Thymus (tissue), 11 donors: ENCODE data around the gene KCNC3. TPM values are rescaled to one million over a fixed set of nuclear protein-coding genes. Genes with fewer than 3 reads are reported as not detected.

Source experiments
- DNase-seq, 9 donors: peaks; one replicate each; pipeline ENCODE4 v3.0.0-alpha.2; 2013; ENCODE audit warnings: low spot score in 9 of 9, low read depth in 6 of 9, missing footprints in 1 of 9
- H3K27ac ChIP-seq, 2 donors: one replicate each; pipeline ENCODE4 v1.5.1; 2013; ENCODE audit warnings: control low read depth in 1 of 2, low read depth in 1 of 2, low read length in 1 of 2, mild to moderate bottlenecking in 1 of 2, moderate library complexity in 1 of 2
- H3K27me3 ChIP-seq, 2 donors: one replicate each; pipeline ENCODE4 v1.5.1; 2013; ENCODE audit warnings: low read length in 1 of 2; ENCODE audit not compliant: control insufficient read depth in 2 of 2, insufficient read depth in 1 of 2
- H3K36me3 ChIP-seq, 2 donors: one replicate each; pipeline ENCODE4 v1.5.1; 2013; ENCODE audit warnings: low read length in 1 of 2, mild to moderate bottlenecking in 1 of 2, moderate library complexity in 1 of 2; ENCODE audit not compliant: control insufficient read depth in 2 of 2, insufficient read depth in 2 of 2
- H3K4me1 ChIP-seq, 2 donors: one replicate each; pipeline ENCODE4 v1.5.1; 2013; ENCODE audit warnings: low read length in 2 of 2; ENCODE audit not compliant: control insufficient read depth in 2 of 2, insufficient read depth in 2 of 2
- H3K4me3 ChIP-seq, 2 donors: one replicate each; pipeline ENCODE4 v1.5.1; 2013; ENCODE audit warnings: low read length in 2 of 2, control low read depth in 1 of 2, mild to moderate bottlenecking in 1 of 2
- H3K9me3 ChIP-seq, 2 donors: one replicate each; pipeline ENCODE4 v1.5.1; 2013; ENCODE audit warnings: low read length in 1 of 2, mild to moderate bottlenecking in 1 of 2; ENCODE audit not compliant: control insufficient read depth in 2 of 2, insufficient read depth in 1 of 2
- WGBS: extraction: QIAGEN DNeasy Blood & Tissue Kit; methylation state at CpG from one replicate; pipeline ENCODE4 v1.1.7; 2013; 5-methylcytosine and 5-hydroxymethylcytosine counted together
- polyA plus RNA-seq: library from polyadenylated mRNA; stranded (reverse); fragments of 200-250 nt; gene quantifications from one replicate; pipeline ENCODE4 v1.2.3, GENCODE V29; 2013
- total RNA-seq: library from RNA; stranded (reverse); fragments of 120-200 nt; gene quantifications from one replicate; pipeline ENCODE4 v1.2.4, GENCODE V29; 2013
- donor health status: healthy.

The KCNC3 gene
- total and polyA plus RNA-seq, 2 donors, result 0.47 to 6.8 TPM

- Histone ChIP-seq H3K9me3 (peaks cover 0 to 7% of the 10 kb centered on the region in 2 donors), H3K27ac (no peak overlapping the region), H3K36me3 (no peaks in the 10 kb centered on the region), H3K4me3 (no peak overlapping the region), H3K27me3 (no peaks in the 10 kb centered on the region), H3K4me1 (no peaks in the 10 kb centered on the region)
- no peak for DNase-seq
- 66% methylated on average over 6 of the region's 6 CpGs for WGBS
Measured at GRCh38 chr19:50290011-50290410, 39.2 kb downstream of the KCNC3 start.

- Histone ChIP-seq H3K36me3 (no peaks in the 10 kb centered on the region), H3K9me3 (peaks cover 0 to 7% of the 10 kb centered on the region in 2 donors)
- WGBS, result 89% methylated on average over 5 of the region's 5 CpGs
Measured at GRCh38 chr19:50288954-50289353, 40.2 kb downstream of the KCNC3 start.

DNA sequence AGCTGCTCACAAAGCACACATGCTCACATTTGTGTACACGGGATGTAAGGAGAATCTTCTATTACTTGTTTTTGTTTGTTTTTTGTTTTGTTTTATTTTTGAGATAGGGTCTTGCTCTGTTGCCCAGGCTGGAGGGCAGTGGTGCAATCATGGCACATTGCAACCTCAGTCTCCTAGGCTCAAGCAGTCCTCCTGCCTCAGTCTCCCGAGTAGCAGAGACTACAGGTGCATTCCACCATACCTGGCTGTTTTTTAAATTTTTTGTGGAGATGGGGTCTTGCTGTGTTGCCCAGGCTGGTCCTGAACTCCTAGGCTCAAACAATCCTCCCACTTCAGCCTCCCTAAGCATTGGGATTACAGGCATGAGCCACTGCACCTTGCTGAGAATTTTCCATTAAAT lies 41.8 kb downstream of the KCNC3 start:
- Histone ChIP-seq H3K27me3 (no peaks in the 10 kb centered on the region), H3K27ac (no peak overlapping the region), H3K36me3 (no peaks in the 10 kb centered on the region), H3K4me1 (no peaks in the 10 kb centered on the region), H3K4me3 (no peak overlapping the region), H3K9me3 (peaks cover 0 to 7% of the 10 kb centered on the region in 2 donors)
- no peak for DNase-seq
- WGBS, result 96% methylated on average over 2 of the region's 2 CpGs

More at GRCh38 chr19:50288954-50289353, 40.2 kb downstream of the KCNC3 start:
- Histone ChIP-seq H3K4me1 (no peaks in the 10 kb centered on the region), H3K4me3 (no peak overlapping the region), H3K27ac (no peak overlapping the region), H3K27me3 (no peaks in the 10 kb centered on the region)
- DNase-seq, result no peak

- peaks cover 0 to 7% of the 10 kb centered on the region in 2 donors for H3K9me3 ChIP-seq
- DNase-seq, result no peak
- no peak overlapping the region for H3K4me3 ChIP-seq
- 96% methylated on average over 18 of the region's 18 CpGs for WGBS
- H3K4me1 ChIP-seq, result no peaks in the 10 kb centered on the region
- no peak overlapping the region for H3K27ac ChIP-seq
- H3K36me3 ChIP-seq, result no peaks in the 10 kb centered on the region
- H3K27me3 ChIP-seq, result no peaks in the 10 kb centered on the region
Measured at GRCh38 chr19:50286443-50286842, 42.7 kb downstream of the KCNC3 start.

DNA sequence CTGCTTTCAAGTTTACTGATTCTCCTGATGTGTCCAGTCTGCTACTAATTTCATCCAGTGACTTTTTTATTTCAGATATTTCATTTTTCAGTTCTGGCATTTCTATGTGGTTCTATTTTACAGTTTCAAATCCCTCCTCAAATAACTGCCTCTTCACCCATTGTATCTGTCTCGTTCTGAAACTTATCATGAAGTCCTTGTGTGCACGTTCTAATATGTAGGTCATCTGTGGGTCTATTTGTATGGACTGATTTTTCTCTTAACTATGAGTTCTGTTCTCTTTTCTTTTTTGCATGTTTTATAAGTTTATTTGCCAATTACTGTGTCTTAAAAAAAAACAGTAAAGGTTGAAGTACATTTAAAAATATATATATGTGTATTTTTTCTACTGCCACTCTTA lies 43.3 kb downstream of the KCNC3 start:
- Histone ChIP-seq H3K27me3 (no peaks in the 10 kb centered on the region), H3K4me3 (no peak overlapping the region), H3K36me3 (no peaks in the 10 kb centered on the region), H3K27ac (no peak overlapping the region), H3K9me3 (peaks cover 0 to 7% of the 10 kb centered on the region in 2 donors), H3K4me1 (no peaks in the 10 kb centered on the region)
- WGBS, result 91% methylated on average over 2 of the region's 2 CpGs
- no peak for DNase-seq

- no peaks in the 10 kb centered on the region for H3K27me3 ChIP-seq
- H3K9me3 ChIP-seq, result peaks cover 0 to 3% of the 10 kb centered on the region in 2 donors
- H3K27ac ChIP-seq, result no peak overlapping the region
- no peaks in the 10 kb centered on the region for H3K4me1 ChIP-seq
- DNase-seq, result no peak
- H3K36me3 ChIP-seq, result no peaks in the 10 kb centered on the region
- WGBS, result 95% methylated on average over 22 of the region's 22 CpGs
- H3K4me3 ChIP-seq, result no peak overlapping the region
Measured at GRCh38 chr19:50281491-50281890, 47.7 kb downstream of the KCNC3 start.

DNA sequence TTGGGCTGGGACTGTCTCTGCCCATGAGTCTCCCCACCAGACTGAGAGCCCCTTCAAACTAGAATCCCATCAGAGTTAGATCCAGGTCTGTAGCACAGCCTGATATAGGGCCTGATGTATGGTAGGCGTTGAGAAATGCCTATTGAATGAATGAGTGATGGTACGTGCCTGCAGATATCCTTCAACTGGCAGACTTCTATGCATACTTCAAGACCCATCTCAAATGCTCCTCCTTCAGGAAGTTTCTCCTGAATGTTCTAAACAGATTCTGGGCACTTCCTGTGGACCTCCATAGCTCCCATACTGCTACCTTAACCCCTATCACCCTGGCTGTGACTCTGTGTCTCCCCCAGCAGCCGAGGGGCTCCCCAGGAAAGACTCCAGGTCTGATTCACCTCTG lies 48.2 kb downstream of the KCNC3 start:
- Histone ChIP-seq H3K4me3 (no peak overlapping the region), H3K27ac (no peak overlapping the region), H3K4me1 (no peaks in the 10 kb centered on the region), H3K9me3 (no peaks in the 10 kb centered on the region), H3K27me3 (no peaks in the 10 kb centered on the region), H3K36me3 (no peaks in the 10 kb centered on the region)
- DNase-seq, result no peak
- WGBS, result 69% methylated on average over 3 of the region's 3 CpGs

DNA sequence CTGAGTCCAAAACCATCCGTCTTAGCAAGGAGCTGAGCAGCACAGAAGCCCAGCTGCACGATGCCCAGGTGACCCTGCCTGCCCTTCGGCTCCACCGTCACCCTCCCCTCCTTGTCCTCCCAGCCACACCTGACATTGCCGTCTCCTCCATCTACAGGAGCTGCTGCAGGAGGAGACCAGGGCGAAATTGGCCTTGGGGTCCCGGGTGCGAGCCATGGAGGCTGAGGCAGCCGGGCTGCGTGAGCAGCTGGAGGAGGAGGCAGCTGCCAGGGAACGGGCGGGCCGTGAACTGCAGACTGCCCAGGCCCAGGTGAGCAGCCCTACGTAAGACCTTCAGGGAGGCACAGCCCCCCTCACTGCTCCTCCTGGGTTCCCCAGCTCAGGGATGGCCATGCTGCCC lies 49.1 kb downstream of the KCNC3 start:
- H3K36me3 ChIP-seq, result no peaks in the 10 kb centered on the region
- no peak for DNase-seq

DNA sequence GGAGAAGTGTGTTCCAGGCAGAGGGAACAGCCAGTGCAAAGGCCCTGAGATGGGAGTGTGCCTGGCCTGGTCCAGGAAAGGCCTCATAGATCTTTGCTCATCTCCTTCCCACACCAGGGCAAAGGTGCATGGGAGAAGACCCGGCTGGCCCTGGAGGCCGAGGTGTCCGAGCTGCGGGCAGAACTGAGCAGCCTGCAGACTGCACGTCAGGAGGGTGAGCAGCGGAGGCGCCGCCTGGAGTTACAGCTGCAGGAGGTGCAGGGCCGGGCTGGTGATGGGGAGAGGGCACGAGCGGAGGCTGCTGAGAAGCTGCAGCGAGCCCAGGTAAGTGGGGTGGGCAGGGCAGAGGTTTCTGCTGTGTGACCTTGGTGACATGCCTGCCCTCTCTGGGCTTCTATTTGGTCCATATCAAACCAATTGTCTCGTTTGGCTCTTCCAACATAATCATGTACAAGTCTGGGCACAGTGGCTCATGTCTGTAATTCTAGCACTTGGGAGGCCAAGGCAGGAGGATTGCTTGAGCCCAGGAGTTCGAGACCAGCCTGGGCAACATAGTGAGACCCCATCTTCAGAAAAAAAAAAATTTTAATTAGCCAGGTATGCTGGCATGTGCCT lies 51.1 kb downstream of the KCNC3 start:
- H3K9me3 ChIP-seq, result no peaks in the 10 kb centered on the region
- no peak for DNase-seq
- H3K36me3 ChIP-seq, result no peaks in the 10 kb centered on the region
- H3K27me3 ChIP-seq, result no peaks in the 10 kb centered on the region
- no peaks in the 10 kb centered on the region for H3K4me1 ChIP-seq
- H3K27ac ChIP-seq, result no peak overlapping the region
- no peak overlapping the region for H3K4me3 ChIP-seq
- 95% methylated on average over 14 of the region's 14 CpGs for WGBS

More for the DNA sequence above, 49.1 kb downstream of the KCNC3 start:
- Histone ChIP-seq H3K27ac (no peak overlapping the region), H3K4me3 (no peak overlapping the region), H3K9me3 (no peaks in the 10 kb centered on the region), H3K27me3 (no peaks in the 10 kb centered on the region), H3K4me1 (no peaks in the 10 kb centered on the region)
- WGBS, result 91% methylated on average over 14 of the region's 14 CpGs
